GM06990 (cell line): ENCODE results near the gene MAPKBP1.

Source experiments
- DNase-seq: peaks from one replicate; pipeline ENCODE4 v3.0.0-alpha.2; 2011; ENCODE audit not compliant: insufficient read length; ENCODE audit errors: extremely low read depth
- H3K27me3 ChIP-seq: replicated peaks from 2 replicates; pipeline ENCODE4 v1.6.0; 2011; ENCODE audit warnings: low read length; ENCODE audit not compliant: control insufficient read depth, insufficient read depth
- H3K36me3 ChIP-seq: 2 replicates; pipeline ENCODE4 v1.5.1; 2011; ENCODE audit warnings: low read length; ENCODE audit not compliant: control insufficient read depth, insufficient read depth
- H3K4me3 ChIP-seq: replicated peaks from 2 replicates; pipeline ENCODE4 v1.5.1; 2011; ENCODE audit warnings: low read depth, mild to moderate bottlenecking, control low read depth, low read length
- CTCF ChIP-seq: IDR thresholded peaks from 2 replicates; pipeline ENCODE4 v1.5.1; 2011; ENCODE audit warnings: low read length, control low read depth, mild to moderate bottlenecking, inconsistent platforms; ENCODE audit not compliant: insufficient read depth, poor library complexity, severe bottlenecking

MAPKBP1 gene

GRCh38 chr15:41857316-41857715 lies 83.0 kb downstream of the MAPKBP1 start:
- H3K4me3 ChIP-seq, result no peak overlapping the region
- no peaks in the 10 kb centered on the region for H3K36me3 ChIP-seq
- TF ChIP-seq CTCF, result no peak
- H3K27me3 ChIP-seq, result no peaks in the 10 kb centered on the region; the same call in none of the 2 replicates
- no peak for DNase-seq

GRCh38 chr15:41858756-41859155 lies 84.5 kb downstream of the MAPKBP1 start:
- TF ChIP-seq CTCF, result no peak
- no peaks in the 10 kb centered on the region; the same call in none of the 2 replicates for H3K27me3 ChIP-seq
- H3K4me3 ChIP-seq, result no peak overlapping the region
- DNase-seq, result no peak
- H3K36me3 ChIP-seq, result no peaks in the 10 kb centered on the region

- H3K36me3 ChIP-seq, result no peaks in the 10 kb centered on the region
- DNase-seq, result no peak
- no peak overlapping the region for H3K4me3 ChIP-seq
- peak; percentile 10 for TF ChIP-seq CTCF
- no peaks in the 10 kb centered on the region; the same call in none of the 2 replicates for H3K27me3 ChIP-seq
Measured at GRCh38 chr15:41860049-41860828, 86.0 kb downstream of the MAPKBP1 start.

GRCh38 chr15:41861736-41862356 lies 87.6 kb downstream of the MAPKBP1 start:
- Histone ChIP-seq H3K36me3 (no peaks in the 10 kb centered on the region), H3K27me3 (no peaks in the 10 kb centered on the region; the same call in 1 of the 2 replicates), H3K4me3 (no peak overlapping the region)
- DNase-seq, result no peak
- TF ChIP-seq CTCF, result no peak

- Histone ChIP-seq H3K27me3 (no peaks in the 10 kb centered on the region; the same call in 1 of the 2 replicates), H3K4me3 (no peak overlapping the region), H3K36me3 (no peaks in the 10 kb centered on the region)
- no peak for DNase-seq
- TF ChIP-seq CTCF, result no peak
Measured at GRCh38 chr15:41862515-41863116, 88.3 kb downstream of the MAPKBP1 start.
